Posterior vena cava (tissue), 2 donors: ENCODE results near the gene MYH3. TPM values are rescaled to one million over a fixed set of nuclear protein-coding genes. Genes with fewer than 3 reads are reported as not detected.

Source experiments
- DNase-seq: peaks from one replicate; pipeline ENCODE4 v3.0.0-alpha.2; 2020; ENCODE audit warnings: low spot score
- intact Hi-C, 2 donors: fragments of 100-400 bp; cut with DNase I; formaldehyde crosslinking; loops; one replicate each; pipeline versions ENCODE4 v1.14.1 to v1.14.2; 2022 to 2023
- total RNA-seq, 2 donors: library from RNA; stranded (reverse); fragmentation: NEBNext Ultra II Directional; extraction: Animal tissue kit (Norgen Biotek cat#: 25700); gene quantifications; one replicate each; pipeline ENCODE4 v1.2.1, GENCODE V29; 2021
- donor health status: DM: yes; HTN: yes; CAD: no.
- donor health status: DM: yes; HTN: yes; CAD: no.

Gene MYH3
- total RNA-seq, 2 donors from 2014 or later, result 19.9 to 75.1 TPM

GRCh38 chr17:10579270-10579669 is 77.8 kb downstream of the MYH3 start:
- intact Hi-C loops, result no loop called here
- no peak for DNase-seq

Other genes starting within 250 kb of the MYH3 start
- gene MYH8, start 235.4 kb downstream of the MYH3 start, total RNA-seq, result not detected
- not detected for gene MYH4, start 187.8 kb downstream of the MYH3 start, total RNA-seq
- gene MYH1, start 138.8 kb downstream of the MYH3 start, total RNA-seq, result under 1 TPM in 1 of 2 donors, not detected in 1; 0.14 TPM
- gene MYH2, start 107.7 kb downstream of the MYH3 start, total RNA-seq, result under 1 TPM in 1 of 2 donors, not detected in 1; 0.43 TPM
- gene SCO1, start 40.2 kb upstream of the MYH3 start, total RNA-seq, result 10 to 100 TPM; 21.7 to 25.8 TPM
- gene ADPRM, start 40.3 kb upstream of the MYH3 start, total RNA-seq, result 10 to 100 TPM in 1 of 2 donors, 1 to 10 TPM in 1; 8.5 to 12.0 TPM
- gene TMEM220, start 72.7 kb upstream of the MYH3 start, total RNA-seq, result 10 to 100 TPM; 11.8 to 15.2 TPM
- not detected for gene TMEM238L, start 146.8 kb upstream of the MYH3 start, total RNA-seq
- not detected for gene PIRT, start 180.8 kb upstream of the MYH3 start, total RNA-seq